HG03039 (cell line): ENCODE data around the gene ZNF18.
"Not testable (repeated sequence)": the region's sequence is repeated elsewhere in the genome, so short reads cannot be mapped to it uniquely, and the experiment has no call there.

Experiments
- ATAC-seq: cut with Tn5 transposase; IDR thresholded peaks from one replicate; pipeline ENCODE4 v1.9.1; 2021; ENCODE audit warnings: mild to moderate bottlenecking, moderate library complexity; ENCODE audit not compliant: unreplicated experiment

ZNF18 gene

DNA sequence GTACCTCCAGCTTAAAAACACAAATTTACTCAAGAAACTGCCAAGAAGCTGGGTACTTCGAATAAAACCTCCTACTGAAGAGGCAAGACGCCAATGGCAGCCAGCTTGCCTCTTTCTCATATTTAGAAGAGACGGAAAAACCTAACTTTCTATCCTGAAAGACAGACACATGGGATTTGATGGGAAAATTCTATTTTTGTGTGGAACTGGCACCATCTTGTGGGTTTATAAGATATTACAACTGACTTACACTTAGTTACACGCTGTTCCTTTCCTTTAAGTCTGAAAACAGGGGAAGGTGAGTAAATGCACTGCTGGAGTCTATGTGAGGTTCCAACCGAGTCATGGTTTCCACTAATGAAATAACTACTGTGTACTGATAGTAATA, 10.3 kb downstream of the ZNF18 start:
- no peak for ATAC-seq

DNA sequence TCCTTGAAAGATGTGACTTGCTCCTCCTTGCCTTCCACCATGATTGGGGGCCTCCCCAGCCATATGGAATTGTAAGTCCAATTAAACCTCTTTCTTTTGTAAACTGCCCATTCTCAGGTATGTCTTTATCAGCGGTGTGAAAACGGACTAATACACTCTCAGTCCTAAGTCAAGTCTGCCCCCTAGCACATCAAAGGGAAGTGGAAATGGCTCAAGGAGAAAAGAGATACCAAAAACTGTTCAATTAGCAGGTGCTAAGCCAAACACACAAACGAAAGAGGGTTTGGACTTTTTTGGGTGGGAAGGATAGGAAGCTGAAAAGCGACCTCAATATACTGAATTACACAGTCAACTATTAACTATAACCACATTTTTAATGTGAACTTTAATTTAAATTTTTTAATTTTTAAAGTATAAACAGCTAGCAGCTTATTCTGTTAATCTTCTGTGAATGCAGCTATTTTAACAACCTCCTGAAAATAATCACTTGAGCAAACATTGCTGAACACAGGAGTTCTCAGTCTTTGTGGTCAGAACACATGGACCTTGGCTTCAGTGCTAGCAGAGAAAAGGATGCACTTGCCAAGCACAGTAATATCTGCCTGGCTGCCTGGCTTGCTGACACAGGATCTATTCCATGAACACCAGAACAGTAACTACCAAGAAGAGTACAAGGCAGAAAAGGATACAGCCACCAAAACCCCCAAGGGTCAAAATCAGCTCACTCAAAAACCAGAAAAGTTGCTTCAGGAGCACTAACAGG, 10.9 kb downstream of the ZNF18 start:
- no peak for ATAC-seq

DNA sequence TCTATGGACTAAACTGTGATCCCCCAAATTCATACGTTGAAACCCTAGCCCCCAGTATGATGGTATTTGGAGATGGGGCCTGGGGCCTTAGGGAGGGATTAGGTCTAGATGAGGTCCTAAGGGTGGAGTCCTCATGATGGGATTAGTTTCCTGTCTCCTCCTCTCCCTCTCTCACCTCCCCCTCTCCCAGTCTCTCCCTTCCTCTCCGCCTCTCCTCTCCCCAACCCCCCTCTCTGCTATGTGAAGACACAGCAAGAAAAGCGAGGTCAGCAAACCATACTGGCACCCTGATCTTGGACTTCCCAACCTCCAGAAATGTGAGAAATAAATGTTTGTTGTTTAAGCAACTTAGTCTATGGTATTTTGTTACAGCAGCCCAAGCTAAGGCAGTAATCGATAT, 15.4 kb downstream of the ZNF18 start:
- no peak for ATAC-seq

DNA sequence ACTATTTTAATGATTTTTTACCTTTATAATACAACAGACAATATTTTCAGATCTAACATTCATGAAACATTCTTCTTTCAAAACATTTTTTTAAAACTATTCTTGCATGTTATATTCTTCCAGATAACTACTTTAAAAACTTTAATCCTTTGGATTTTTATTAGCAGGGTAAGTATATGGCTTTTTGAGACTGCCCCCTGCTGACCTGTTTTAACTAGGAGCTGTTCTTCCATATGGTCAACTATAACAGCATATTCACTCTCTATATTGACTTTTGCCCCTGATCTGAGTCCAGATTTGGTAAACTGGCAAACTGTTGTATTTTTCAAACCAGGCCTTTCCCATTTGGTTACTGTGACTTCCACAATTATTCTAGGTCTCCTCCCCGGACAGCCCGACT, 16.5 kb downstream of the ZNF18 start:
- ATAC-seq: no peak

DNA sequence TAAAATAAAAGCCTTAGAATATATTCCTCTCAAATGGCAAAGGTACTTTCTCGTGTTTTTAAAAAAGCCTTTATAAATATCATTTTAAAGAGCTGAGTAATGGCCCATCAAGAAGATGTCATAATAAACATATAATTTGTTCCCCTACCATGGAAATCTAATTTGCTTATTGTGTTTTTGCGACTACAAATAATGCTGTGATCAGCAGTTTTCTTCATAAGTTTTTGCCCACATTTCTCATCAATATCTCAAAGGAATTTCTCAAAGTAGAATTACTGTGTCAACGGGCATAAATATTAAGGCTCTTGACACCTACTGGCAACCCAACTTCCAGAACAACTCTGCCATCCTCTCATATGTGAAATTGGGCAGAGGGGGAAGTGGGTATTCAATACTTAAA, 17.5 kb downstream of the ZNF18 start:
- ATAC-seq: no peak

DNA sequence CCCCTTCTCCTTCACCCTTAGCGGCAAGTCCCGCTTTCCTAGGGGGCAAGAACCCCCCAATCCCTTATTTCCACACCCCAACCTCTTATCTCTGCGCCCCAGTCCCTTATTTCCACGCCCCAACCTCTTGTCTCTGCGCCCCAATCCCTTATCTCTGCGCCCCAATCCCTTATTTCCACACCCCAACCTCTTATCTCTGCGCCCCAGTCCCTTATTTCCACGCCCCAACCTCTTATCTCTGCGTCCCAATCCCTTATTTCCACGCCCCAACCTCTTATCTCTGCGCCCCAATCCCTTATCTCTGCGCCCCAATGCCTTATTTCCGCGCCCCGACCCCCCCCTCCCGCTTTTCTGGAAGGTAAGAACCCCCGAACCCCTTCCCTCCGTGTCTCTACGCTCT, 24.5 kb downstream of the ZNF18 start:
- ATAC-seq: not testable (repeated sequence)

DNA sequence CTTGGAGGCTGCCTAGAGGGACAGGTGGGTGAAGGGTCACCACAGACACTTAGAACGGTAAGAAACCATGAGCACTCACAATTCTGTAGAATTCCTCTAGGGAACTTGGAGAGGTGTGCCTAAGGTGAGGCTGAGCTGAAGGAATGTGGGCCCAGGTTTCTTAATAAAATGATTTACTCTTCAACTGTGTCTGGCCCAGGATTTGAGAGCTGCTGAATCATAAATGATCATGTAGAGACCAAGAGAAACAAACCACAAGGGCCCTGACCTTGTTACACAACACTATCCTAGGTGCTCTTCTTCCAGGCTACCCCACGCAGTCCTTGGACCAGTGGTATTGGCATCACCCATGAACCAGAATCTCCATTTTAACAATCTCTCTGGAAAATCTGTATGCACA, 27.7 kb downstream of the ZNF18 start:
- no peak for ATAC-seq

DNA sequence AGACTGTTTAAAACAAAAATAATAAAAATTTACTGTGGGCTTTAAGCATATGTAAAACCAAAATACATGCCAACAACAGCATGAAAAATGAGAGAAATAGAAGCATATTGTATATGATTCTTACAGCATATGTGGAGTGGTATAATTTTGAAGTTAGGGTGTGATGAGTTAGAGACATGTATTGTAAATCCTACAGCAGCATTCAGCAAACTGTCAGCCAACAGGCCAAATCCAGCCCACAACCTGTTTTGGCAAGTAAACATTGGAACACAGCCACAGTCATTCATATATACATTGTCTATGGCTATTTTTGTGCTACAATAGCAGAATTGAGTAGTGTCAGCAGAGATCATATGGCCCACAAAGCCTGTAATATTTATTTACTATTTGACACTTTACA, 42.3 kb downstream of the ZNF18 start:
- ATAC-seq: no peak

DNA sequence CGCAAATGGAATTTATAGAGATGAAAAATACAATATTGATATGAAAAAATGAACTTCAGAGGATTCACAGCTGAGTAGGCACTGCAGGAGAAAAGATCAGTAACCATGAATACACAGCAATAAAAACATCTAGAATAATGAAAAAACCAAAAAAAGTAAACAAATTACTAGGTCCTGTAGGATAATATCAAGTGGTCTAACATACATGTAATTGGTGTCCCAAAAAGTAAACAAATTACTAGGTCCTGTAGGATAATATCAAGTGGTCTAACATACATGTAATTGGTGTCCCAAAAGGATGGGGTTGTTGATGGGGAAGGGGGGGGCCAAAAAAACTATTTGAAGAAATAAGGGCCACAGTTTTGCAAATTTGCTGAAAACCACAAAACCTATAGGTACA, 43.4 kb downstream of the ZNF18 start:
- no peak for ATAC-seq

DNA sequence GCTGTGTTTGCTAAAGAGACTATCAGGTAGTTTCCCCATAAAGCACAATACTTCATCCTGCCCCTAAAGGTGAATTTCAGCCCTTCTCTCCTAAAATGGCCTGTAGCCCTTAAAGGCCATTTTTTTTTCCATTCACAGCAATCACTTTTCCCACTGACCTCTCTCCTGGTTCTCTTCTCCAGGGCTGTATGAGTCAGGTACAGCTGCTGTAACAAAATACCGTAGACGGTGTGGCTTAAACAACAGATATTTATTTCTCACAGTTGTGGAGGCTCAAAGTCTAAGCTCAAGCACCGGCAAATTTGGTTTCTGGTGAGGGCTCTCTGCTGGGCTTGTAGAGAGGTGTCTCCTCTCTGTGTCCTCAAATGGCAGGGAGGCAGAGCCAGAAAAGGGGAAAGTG, 44.7 kb downstream of the ZNF18 start:
- ATAC-seq: no peak

DNA sequence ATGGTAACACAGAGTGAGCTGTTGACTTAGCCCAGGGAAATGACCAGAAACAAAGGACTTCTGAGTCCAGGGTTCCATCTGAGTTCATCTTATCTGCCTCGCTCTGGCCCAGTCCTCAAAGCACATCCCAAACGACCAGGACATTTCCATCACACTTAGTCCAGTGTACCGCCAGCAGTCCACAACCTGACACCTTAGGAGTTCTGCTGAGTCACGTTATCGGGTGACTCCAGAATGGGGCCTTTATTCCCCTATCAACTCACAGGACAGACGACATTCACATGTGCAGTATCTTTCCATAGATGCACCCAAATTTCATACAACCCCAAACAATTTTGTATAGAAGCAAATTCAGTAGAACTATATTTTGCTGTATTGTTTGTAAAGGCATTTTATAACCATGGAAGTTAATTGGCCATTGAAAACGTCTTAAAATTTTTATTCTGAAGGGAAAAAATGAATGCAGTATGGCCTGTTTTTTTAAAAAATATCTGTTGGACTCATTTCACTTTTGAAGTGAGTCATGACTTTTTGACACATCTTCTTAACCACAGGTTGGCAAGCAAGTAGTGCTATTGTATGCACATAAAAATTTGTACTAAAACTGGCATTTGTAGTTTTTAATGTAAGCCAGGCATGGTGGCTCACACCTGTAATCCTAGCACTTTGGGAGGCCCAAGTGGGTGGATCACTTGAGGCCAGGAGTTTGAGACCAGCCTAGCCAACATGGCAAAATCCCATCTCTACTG, 46.3 kb downstream of the ZNF18 start:
- no peak for ATAC-seq

DNA sequence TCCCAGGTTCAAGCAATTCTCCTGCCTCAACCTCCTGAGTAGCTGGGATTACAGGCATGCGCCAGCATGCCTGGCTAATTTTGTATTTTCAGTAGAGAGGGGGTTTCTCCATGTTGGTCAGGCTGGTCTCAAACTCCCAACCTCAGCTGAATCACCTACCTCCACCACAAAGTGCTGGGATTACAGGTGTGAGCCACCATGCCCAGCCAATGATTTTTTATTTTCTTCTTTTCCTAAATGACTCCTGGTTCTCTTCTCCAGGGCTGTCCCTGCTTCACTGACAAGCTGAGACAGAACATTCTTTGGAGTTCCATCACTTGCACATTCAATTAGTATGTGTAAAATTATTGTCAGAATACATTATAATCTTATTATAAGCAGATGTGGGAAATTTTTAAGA, 47.7 kb downstream of the ZNF18 start:
- ATAC-seq: not testable (repeated sequence)

DNA sequence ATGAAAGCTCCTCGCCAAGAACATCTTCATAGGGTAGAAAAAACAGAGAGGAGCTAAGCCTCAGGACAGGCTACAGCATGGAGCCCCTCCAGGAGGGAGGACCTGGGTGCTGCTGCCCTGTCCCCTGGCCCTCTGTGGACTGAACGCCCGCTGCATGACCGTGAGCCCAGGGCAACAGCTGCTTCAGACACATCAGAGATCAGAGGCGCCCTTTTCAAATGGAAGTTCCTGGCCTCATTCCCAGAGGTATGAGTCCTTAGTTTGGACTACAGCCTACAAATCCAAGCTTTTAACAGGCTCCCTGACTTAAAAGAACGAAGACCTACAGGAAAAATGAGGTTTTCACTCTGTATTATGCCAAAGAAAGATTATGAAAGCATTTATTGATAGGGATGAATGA, 48.5 kb downstream of the ZNF18 start:
- no peak for ATAC-seq

DNA sequence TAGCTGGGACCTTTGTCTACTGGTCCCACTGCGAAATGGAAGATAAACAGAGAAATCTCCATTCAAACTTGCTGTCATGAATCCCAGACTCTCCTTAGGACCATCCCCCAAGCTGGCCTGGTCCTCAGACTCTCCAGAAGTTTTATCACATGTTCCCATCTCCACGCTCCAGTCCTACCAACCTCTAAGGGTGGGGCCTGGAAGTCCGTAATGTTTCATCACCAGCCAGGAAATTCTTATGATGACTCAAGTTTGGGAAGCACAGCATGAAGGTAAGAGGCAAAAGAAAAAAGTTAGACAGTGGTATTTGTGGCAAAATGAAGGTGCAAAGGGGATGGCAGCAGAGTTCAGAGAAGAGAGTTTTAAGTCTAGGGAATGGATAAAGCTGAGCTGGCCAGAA, 52.7 kb downstream of the ZNF18 start:
- no peak for ATAC-seq

DNA sequence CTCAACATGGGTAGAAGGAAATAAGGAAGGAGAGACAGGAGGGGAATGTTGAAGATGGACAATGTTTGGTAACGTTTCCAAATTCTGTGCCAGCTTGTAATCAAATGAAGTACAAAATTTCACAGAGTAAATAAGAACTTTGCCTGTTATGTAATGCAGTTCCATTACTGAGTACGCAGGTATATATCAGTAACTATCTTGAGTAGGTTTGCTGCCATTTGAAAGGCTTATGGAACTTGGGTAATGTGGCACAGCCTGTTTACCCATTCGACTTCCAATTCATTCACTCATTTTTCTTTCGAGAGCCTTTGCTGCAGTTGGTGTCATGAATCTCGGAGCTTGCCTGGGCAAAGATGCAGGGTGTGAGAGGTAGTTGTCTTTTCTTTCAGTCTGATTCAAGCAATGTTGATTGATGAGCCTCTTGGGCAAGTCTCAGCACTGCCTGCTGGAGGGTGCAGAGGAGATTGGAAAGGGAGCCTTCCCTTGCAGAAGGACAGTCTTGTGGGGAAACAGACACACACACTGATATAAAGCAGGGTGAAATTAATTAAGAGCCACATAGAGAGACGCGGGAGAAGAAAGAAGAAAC, 53.4 kb downstream of the ZNF18 start:
- no peak for ATAC-seq

DNA sequence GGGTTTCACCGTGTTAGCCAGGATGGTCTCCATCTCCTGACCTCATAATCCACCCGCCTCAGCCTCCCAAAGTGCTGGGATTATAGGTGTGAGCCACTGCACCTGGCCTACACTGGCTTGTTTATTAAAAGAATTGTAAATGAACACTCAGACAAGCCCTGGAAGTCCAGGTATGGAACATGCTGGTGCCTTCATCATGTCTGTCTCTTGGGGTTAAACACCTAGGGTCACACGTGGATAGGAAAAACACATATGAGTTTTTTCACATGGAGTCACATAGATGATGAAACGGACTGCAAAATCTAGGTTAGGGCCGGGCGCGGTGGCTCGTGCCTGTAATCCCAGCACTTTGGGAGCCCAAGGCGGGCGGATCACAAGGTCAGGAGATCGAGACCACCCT, 54.2 kb downstream of the ZNF18 start:
- not testable (repeated sequence) for ATAC-seq

DNA sequence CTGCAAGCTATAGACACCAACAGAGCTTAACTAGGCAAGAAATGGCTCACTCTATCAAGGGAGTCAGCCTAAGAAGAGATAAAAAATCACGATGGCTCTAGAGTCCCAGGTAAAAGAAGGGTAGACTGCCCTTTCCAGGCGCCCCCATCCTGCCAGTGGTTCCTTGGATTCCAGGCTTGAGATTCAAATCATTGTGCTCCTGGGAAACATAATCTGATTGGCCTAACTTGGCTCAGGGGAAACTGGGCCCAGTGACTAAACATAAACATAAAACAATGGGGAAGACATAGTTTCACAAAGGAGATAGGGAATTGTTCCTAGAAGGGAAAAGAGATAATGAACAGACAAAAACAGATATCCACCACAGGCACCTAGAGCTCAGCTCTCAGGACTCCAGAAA, 56.4 kb downstream of the ZNF18 start:
- ATAC-seq: no peak

DNA sequence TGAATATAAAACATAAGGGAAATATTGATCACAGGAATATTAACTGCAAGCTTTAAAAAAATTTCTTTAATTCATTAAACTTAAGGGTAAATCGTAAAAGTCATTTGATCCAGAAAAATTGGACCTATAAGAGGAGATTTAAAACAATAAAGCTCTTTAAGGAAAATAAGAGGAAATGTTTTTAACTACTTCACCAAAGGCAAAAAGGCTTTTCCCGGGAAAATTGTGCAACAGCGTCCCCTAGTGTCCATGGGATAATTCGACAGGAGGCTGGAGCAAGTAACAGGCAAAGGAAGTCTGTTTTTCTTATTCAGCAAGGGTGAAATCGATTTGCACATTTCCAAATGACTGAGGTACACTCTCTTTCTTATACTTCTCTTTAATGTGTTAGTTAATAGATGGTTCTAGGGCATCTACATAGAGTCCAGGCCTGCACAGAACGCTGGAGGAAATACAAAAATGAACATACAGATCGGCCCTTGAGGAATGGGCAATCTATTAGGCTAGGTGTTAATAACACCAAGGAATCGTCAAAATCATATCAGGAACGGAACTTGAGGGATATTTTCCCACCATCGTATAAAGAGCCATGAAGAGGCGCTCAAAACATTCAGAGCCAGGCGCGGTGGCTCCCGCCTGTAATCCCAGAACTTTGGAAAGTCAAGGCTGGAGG, 61.4 kb downstream of the ZNF18 start:
- ATAC-seq: no peak

DNA sequence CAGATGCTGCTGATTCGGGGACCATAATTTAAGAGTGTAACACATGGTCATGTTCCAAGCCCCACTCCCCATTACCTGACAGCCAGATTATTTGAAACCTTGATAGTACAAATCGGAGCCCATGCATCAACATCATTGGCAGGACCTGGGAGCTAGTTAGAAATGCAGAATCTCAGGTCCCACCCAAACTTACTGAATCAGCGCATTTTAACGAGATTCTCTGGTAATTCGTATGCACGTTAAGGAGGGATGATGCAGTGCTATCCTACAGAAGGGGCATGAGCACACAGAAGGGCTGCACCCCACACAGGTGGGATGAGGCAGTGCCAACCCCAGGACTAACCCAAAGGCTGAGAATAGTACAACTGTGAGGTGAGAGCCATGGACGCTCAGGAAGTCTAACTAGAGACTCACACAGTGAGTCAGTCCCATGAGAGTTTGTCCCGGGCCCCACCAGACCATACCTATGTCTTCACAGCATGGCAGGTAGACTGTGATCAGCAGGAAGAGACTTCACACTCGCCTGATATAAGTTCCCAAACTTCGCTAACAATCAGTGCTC, 64.9 kb downstream of the ZNF18 start:
- no peak for ATAC-seq

DNA sequence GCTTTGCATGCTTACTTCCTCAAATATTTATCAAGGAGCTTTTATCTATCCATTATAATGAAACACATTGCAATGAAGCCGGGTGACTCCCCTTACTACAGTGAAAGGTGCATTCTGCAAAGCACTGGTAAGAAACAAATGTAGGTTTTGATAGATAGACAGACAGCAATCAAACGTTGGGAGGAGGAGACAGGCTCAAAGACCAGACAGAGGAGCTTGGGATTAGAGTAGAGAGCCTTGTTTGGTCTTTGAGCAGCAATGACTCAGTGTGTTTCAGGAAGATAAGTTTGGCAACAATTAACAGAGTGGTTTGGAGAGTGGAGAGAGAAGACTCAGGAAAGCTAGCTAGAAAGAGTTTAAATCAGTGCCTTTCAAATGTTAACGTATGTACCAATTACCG, 68.8 kb downstream of the ZNF18 start:
- no peak for ATAC-seq
